ENCODE results near the gene TIAM2. TPM values are rescaled to one million over a fixed set of nuclear protein-coding genes. Genes with fewer than 3 reads are reported as not detected.

TIAM2 gene
- total RNA-seq, 1 donor from 2014 or later = 2.4 TPM

DNA sequence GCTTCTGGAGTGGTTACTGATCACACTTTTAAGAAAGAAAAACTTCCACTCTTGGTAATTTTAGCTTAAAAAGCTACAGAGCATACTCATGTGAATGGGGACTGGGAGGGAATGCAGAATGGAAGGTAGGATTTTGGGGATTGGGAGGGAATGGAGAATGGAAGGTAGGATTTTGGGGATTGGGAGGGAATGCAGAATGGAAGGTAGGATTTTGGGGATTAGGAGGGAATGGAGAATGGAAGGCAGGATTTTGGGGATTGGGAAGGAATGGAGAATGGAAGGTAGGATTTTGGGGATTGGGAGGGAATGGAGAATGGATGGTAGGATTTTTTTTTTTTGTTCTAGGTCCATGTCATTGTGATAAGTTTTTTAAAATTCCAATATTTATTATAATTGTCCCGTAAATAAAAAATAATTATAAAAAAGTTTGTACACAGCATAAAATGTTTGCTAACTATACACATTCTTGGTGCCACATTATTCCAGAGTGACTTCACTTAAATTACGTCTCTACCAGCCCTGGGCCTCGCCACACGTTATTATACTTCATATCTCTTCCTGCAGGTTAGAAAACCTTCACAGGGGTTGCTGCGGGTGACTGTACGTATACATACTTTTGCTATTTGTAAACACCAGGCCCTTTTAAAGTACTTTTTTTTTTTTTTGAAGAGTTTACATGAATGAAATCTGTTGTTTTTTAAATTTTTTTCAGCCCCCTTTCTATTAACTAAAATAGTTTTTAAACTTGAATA lies 127.3 kb downstream of the TIAM2 start:
- no peaks in the 10 kb centered on the region for H3K36me3 ChIP-seq (ENCODE audit: control insufficient read depth, insufficient read depth, low read length)

DNA sequence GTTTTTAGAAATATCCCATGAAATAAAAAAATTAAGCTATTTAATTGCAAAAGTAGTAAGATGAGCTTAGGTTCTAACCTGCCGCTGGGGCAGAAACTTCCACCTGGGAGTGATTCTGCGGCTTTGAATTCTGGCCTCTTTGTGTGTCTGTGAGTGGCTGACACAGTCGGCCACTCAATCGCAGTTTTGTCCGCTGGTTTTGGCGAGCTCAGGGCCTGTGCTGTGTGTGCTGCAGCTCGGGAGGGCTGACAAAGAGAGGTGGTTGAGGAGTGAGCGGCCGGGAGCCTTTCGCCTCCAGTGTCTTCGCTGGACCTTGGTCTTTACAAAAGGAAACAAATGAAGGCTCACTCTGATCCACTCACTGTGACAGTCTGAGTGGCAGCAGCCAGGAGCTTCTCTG lies 128.4 kb downstream of the TIAM2 start:
- Histone ChIP-seq H3K27me3 (ENCODE audit: control insufficient read depth, insufficient read depth, low read length) (no peaks in the 10 kb centered on the region), H3K4me3 (ENCODE audit: low read depth, low read length) (no peak overlapping the region), H3K36me3 (ENCODE audit: control insufficient read depth, insufficient read depth, low read length) (no peaks in the 10 kb centered on the region)
- no peak for DNase-seq (ENCODE audit: low read depth)
- TF ChIP-seq, protein P1, sequence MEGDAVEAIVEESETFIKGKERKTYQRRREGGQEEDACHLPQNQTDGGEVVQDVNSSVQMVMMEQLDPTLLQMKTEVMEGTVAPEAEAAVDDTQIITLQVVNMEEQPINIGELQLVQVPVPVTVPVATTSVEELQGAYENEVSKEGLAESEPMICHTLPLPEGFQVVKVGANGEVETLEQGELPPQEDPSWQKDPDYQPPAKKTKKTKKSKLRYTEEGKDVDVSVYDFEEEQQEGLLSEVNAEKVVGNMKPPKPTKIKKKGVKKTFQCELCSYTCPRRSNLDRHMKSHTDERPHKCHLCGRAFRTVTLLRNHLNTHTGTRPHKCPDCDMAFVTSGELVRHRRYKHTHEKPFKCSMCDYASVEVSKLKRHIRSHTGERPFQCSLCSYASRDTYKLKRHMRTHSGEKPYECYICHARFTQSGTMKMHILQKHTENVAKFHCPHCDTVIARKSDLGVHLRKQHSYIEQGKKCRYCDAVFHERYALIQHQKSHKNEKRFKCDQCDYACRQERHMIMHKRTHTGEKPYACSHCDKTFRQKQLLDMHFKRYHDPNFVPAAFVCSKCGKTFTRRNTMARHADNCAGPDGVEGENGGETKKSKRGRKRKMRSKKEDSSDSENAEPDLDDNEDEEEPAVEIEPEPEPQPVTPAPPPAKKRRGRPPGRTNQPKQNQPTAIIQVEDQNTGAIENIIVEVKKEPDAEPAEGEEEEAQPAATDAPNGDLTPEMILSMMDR (IDR thresholded peaks at IDR 0.05; ENCODE audit: insufficient read depth, low read length, severe bottlenecking) = no peak
- FAIRE-seq = no peak

More for the DNA sequence above, 127.3 kb downstream of the TIAM2 start:
- Histone ChIP-seq H3K27me3 (ENCODE audit: control insufficient read depth, insufficient read depth, low read length) (no peaks in the 10 kb centered on the region), H3K4me3 (ENCODE audit: low read depth, low read length) (no peak overlapping the region)
- DNase-seq (ENCODE audit: low read depth) (no peak), FAIRE-seq (no peak)
- TF ChIP-seq, protein P1 (IDR thresholded peaks at IDR 0.05; ENCODE audit: insufficient read depth, low read length, severe bottlenecking) = no peak

DNA sequence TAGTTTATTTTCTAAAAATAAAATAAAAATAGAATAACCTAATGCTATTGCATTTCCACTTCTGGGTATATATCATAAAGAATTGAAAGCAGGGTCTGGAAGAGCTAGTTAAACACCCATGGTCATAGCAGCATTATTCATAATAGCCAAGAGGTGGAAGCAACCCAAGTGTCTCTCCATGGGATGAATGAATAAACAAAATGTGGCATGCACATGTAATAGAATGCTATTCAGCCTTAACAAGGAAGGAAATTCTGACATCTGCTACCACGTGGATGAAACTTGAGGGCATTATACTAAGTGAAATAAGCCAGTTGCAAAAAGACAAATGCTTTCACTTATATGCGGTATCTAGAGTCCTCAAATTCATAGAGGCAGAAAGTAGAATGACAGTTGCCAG lies 130.8 kb downstream of the TIAM2 start:
- TF ChIP-seq, protein P1 (IDR thresholded peaks at IDR 0.05; ENCODE audit: insufficient read depth, low read length, severe bottlenecking) = no peak
- FAIRE-seq (no peak), DNase-seq (ENCODE audit: low read depth) (no peak)
- no peaks in the 10 kb centered on the region for H3K36me3 ChIP-seq (ENCODE audit: control insufficient read depth, insufficient read depth, low read length)
- no peaks in the 10 kb centered on the region for H3K27me3 ChIP-seq (ENCODE audit: control insufficient read depth, insufficient read depth, low read length)
- no peak overlapping the region for H3K4me3 ChIP-seq (ENCODE audit: low read depth, low read length)

DNA sequence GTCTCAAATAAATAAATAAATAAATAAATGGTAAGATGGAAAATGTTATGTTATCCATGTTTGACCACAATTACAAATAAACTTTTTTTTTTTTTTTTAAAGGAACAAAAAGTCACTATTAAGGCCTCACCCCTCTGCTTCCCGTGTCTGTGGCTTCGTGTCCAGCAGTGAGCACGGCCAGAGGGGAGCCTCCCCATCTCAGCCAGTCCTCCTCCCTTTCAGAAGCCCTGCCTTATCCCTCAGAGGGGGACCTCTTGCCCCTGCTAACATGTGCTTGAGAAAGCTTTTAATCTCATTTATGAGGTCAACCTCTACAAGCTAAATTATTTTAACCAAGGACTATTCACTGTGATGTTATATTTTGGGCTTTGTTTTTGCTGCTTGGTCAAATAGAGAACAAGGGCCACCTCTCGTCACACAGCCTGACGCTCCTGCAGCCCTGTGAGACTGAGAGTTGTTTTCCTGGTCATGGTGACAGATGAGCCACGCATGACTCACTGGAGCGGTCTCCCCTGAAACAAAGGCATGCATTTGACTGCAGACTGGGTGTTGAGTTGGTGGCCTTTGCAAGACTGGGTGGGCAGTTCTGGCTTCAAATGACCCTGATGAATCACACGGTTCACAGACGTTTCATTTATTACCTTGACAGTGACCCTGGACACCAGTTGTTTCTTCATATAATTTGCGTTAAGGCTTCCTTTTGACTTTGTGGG lies 131.8 kb downstream of the TIAM2 start:
- Histone ChIP-seq H3K4me3 (ENCODE audit: low read depth, low read length) (no peak overlapping the region), H3K27me3 (ENCODE audit: control insufficient read depth, insufficient read depth, low read length) (no peaks in the 10 kb centered on the region), H3K36me3 (ENCODE audit: control insufficient read depth, insufficient read depth, low read length) (no peaks in the 10 kb centered on the region)
- TF ChIP-seq, protein P1 (IDR thresholded peaks at IDR 0.05; ENCODE audit: insufficient read depth, low read length, severe bottlenecking) = no peak
- DNase-seq (ENCODE audit: low read depth) = peak; percentile 69
- peak; percentile 84 for FAIRE-seq

DNA sequence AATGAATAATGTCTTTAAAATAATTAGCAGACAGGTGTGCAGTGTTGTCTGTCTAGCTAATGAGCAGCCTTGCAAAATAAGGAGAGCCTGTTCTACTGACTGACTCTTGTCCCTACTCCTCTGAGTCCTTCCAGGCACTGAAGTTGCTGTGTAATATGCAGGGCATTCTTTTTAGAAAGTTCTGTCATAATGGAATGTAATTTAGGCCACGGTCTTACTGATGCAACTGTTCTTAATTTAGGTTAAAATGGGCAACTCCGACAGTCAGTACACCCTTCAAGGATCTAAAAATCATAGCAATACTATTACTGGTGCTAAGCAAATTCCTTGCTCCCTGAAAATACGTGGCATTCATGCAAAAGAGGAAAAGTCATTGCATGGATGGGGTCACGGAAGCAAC lies 133.9 kb downstream of the TIAM2 start:
- Histone ChIP-seq H3K27me3 (ENCODE audit: control insufficient read depth, insufficient read depth, low read length) (no peaks in the 10 kb centered on the region), H3K4me3 (ENCODE audit: low read depth, low read length) (no peak overlapping the region), H3K36me3 (ENCODE audit: control insufficient read depth, insufficient read depth, low read length) (no peaks in the 10 kb centered on the region)
- DNase-seq (ENCODE audit: low read depth) (no peak), FAIRE-seq (no peak)
- TF ChIP-seq, protein P1 (IDR thresholded peaks at IDR 0.05; ENCODE audit: insufficient read depth, low read length, severe bottlenecking) = no peak
